Measurements from ENCODE around the gene LAMP5.

Gene LAMP5

GRCh38 chr20:9550871-9551270 is 36.5 kb downstream of the LAMP5 start:
- no peak overlapping the region for H3K4me3 ChIP-seq (ENCODE audit: low read length)
- H3K9ac ChIP-seq (ENCODE audit: low read depth, low read length), result no peak overlapping the region
- no peaks in the 10 kb centered on the region for H3K36me3 ChIP-seq (ENCODE audit: insufficient read depth, low read depth, low read length)
- H3K27me3 ChIP-seq (ENCODE audit: insufficient read depth, low read length), result no peaks in the 10 kb centered on the region
- H3K4me1 ChIP-seq (ENCODE audit: insufficient read depth, low read length), result no peaks in the 10 kb centered on the region
- H3K9me3 ChIP-seq (ENCODE audit: insufficient read depth, low read depth, low read length), result no peaks in the 10 kb centered on the region
- H3K27ac ChIP-seq (ENCODE audit: low read length), result no peak overlapping the region

- Histone ChIP-seq H3K36me3 (ENCODE audit: insufficient read depth, low read depth, low read length) (no peaks in the 10 kb centered on the region), H3K4me3 (ENCODE audit: low read length) (no peak overlapping the region), H3K9ac (ENCODE audit: low read depth, low read length) (no peak overlapping the region), H3K4me1 (ENCODE audit: insufficient read depth, low read length) (no peaks in the 10 kb centered on the region), H3K27me3 (ENCODE audit: insufficient read depth, low read length) (no peaks in the 10 kb centered on the region), H3K9me3 (ENCODE audit: insufficient read depth, low read depth, low read length) (no peaks in the 10 kb centered on the region), H3K27ac (ENCODE audit: low read length) (no peak overlapping the region)
Measured at GRCh38 chr20:9551808-9552550, 37.6 kb downstream of the LAMP5 start.

- Histone ChIP-seq H3K27ac (ENCODE audit: low read length) (no peak overlapping the region), H3K9ac (ENCODE audit: low read depth, low read length) (no peak overlapping the region), H3K9me3 (ENCODE audit: insufficient read depth, low read depth, low read length) (no peaks in the 10 kb centered on the region), H3K27me3 (ENCODE audit: insufficient read depth, low read length) (no peaks in the 10 kb centered on the region), H3K4me1 (ENCODE audit: insufficient read depth, low read length) (no peaks in the 10 kb centered on the region), H3K4me3 (ENCODE audit: low read length) (no peak overlapping the region), H3K36me3 (ENCODE audit: insufficient read depth, low read depth, low read length) (no peaks in the 10 kb centered on the region)
Measured at GRCh38 chr20:9555781-9556180, 41.4 kb downstream of the LAMP5 start.

- no peak overlapping the region for H3K4me3 ChIP-seq (ENCODE audit: low read length)
- H3K27ac ChIP-seq (ENCODE audit: low read length), result no peak overlapping the region
- no peaks in the 10 kb centered on the region for H3K36me3 ChIP-seq (ENCODE audit: insufficient read depth, low read depth, low read length)
- no peaks in the 10 kb centered on the region for H3K9me3 ChIP-seq (ENCODE audit: insufficient read depth, low read depth, low read length)
- no peaks in the 10 kb centered on the region for H3K27me3 ChIP-seq (ENCODE audit: insufficient read depth, low read length)
- H3K4me1 ChIP-seq (ENCODE audit: insufficient read depth, low read length), result no peaks in the 10 kb centered on the region
- no peak overlapping the region for H3K9ac ChIP-seq (ENCODE audit: low read depth, low read length)
Measured at GRCh38 chr20:9557411-9557810, 43.0 kb downstream of the LAMP5 start.

DNA sequence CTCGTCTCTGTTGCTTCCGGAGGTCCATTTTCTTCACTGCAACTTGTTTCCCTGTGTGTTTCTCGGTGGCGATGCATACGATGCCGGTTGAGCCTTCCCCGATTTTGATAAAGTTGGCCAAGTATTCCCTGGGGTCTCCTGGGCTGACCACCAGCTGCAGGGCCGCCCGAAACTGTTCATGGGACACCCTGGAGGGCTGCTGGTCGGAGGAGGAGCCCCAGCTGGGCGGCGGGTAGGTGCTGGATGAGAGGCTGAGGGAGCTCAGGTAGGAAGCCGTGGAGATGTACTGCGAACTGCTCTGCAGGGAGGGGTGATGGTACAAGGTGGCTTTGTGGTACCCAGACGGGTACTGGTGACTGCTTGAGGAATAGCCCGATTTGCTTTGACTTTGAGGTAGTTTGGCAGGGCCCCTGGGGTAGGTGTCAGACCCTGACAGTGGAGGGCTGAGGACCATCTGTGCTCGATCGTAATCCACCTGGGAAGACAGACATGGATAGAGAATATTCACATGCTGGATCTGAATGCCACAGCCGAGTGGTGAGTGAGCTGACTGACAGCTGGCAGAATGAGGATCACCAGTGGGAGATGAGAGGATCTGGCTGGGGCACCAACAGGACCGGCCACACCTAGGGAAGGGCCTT is 51.6 kb downstream of the LAMP5 start:
- H3K4me1 ChIP-seq (ENCODE audit: insufficient read depth, low read length), result peaks cover 4% of the 10 kb centered on the region; the same call in 1 of the 2 replicates
- H3K27ac ChIP-seq (ENCODE audit: low read length), result no peak overlapping the region
- no peaks in the 10 kb centered on the region for H3K36me3 ChIP-seq (ENCODE audit: insufficient read depth, low read depth, low read length)
- no peak overlapping the region for H3K9ac ChIP-seq (ENCODE audit: low read depth, low read length)
- H3K27me3 ChIP-seq (ENCODE audit: insufficient read depth, low read length), result peaks cover 8% of the 10 kb centered on the region
- H3K4me3 ChIP-seq (ENCODE audit: low read length), result no peak overlapping the region
- H3K9me3 ChIP-seq (ENCODE audit: insufficient read depth, low read depth, low read length), result no peaks in the 10 kb centered on the region

GRCh38 chr20:9566977-9567376 is 52.6 kb downstream of the LAMP5 start:
- no peak overlapping the region for H3K27ac ChIP-seq (ENCODE audit: low read length)
- no peak overlapping the region for H3K9ac ChIP-seq (ENCODE audit: low read depth, low read length)
- H3K9me3 ChIP-seq (ENCODE audit: insufficient read depth, low read depth, low read length), result no peaks in the 10 kb centered on the region
- H3K4me1 ChIP-seq (ENCODE audit: insufficient read depth, low read length), result peaks cover 10% of the 10 kb centered on the region; the same call in 1 of the 2 replicates
- H3K27me3 ChIP-seq (ENCODE audit: insufficient read depth, low read length), result peaks cover 15% of the 10 kb centered on the region
- H3K36me3 ChIP-seq (ENCODE audit: insufficient read depth, low read depth, low read length), result no peaks in the 10 kb centered on the region
- no peak overlapping the region for H3K4me3 ChIP-seq (ENCODE audit: low read length)

DNA sequence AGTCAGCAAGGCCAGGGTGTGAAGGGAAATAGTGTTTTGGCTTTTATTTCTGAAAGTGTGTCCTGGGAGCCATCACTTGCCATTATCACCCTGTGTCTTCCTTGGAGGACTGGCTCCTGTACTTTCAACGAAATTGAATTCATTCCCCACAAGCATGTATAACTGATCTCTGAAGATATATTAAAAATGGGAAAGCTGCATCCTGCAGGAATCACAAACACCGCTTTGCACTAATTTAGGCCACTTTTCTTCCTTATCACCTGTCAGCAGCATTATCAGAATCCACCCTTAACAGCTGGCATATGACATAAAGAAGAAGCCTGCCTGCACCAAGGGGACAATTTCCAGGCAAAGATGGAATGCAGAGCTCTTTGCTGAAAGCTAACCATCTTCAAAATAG is 56.2 kb downstream of the LAMP5 start:
- Histone ChIP-seq H3K9ac (ENCODE audit: low read depth, low read length) (no peak overlapping the region), H3K27me3 (ENCODE audit: insufficient read depth, low read length) (peaks cover 41% of the 10 kb centered on the region), H3K9me3 (ENCODE audit: insufficient read depth, low read depth, low read length) (no peaks in the 10 kb centered on the region), H3K4me1 (ENCODE audit: insufficient read depth, low read length) (peaks cover 43% of the 10 kb centered on the region), H3K27ac (ENCODE audit: low read length) (no peak overlapping the region), H3K36me3 (ENCODE audit: insufficient read depth, low read depth, low read length) (no peaks in the 10 kb centered on the region), H3K4me3 (ENCODE audit: low read length) (no peak overlapping the region)

- Histone ChIP-seq H3K9ac (ENCODE audit: low read depth, low read length) (no peak overlapping the region; the same call in 1 of the 2 replicates), H3K27me3 (ENCODE audit: insufficient read depth, low read length) (peaks cover 49% of the 10 kb centered on the region), H3K36me3 (ENCODE audit: insufficient read depth, low read depth, low read length) (no peaks in the 10 kb centered on the region), H3K27ac (ENCODE audit: low read length) (peak overlapping the region; percentile 79), H3K9me3 (ENCODE audit: insufficient read depth, low read depth, low read length) (no peaks in the 10 kb centered on the region), H3K4me1 (ENCODE audit: insufficient read depth, low read length) (peaks cover 48% of the 10 kb centered on the region), H3K4me3 (ENCODE audit: low read length) (no peak overlapping the region)
Measured at GRCh38 chr20:9571783-9572182, 57.4 kb downstream of the LAMP5 start.

- peaks cover 55% of the 10 kb centered on the region for H3K4me1 ChIP-seq (ENCODE audit: insufficient read depth, low read length)
- H3K27ac ChIP-seq (ENCODE audit: low read length), result peak overlapping the region; percentile 79
- H3K4me3 ChIP-seq (ENCODE audit: low read length), result peak overlapping the region; percentile 47
- no peaks in the 10 kb centered on the region for H3K36me3 ChIP-seq (ENCODE audit: insufficient read depth, low read depth, low read length)
- peaks cover 49% of the 10 kb centered on the region for H3K27me3 ChIP-seq (ENCODE audit: insufficient read depth, low read length)
- peak overlapping the region; percentile 29; the same call in 1 of the 2 replicates for H3K9ac ChIP-seq (ENCODE audit: low read depth, low read length)
- no peaks in the 10 kb centered on the region for H3K9me3 ChIP-seq (ENCODE audit: insufficient read depth, low read depth, low read length)
Measured at GRCh38 chr20:9572670-9573069, 58.3 kb downstream of the LAMP5 start.

DNA sequence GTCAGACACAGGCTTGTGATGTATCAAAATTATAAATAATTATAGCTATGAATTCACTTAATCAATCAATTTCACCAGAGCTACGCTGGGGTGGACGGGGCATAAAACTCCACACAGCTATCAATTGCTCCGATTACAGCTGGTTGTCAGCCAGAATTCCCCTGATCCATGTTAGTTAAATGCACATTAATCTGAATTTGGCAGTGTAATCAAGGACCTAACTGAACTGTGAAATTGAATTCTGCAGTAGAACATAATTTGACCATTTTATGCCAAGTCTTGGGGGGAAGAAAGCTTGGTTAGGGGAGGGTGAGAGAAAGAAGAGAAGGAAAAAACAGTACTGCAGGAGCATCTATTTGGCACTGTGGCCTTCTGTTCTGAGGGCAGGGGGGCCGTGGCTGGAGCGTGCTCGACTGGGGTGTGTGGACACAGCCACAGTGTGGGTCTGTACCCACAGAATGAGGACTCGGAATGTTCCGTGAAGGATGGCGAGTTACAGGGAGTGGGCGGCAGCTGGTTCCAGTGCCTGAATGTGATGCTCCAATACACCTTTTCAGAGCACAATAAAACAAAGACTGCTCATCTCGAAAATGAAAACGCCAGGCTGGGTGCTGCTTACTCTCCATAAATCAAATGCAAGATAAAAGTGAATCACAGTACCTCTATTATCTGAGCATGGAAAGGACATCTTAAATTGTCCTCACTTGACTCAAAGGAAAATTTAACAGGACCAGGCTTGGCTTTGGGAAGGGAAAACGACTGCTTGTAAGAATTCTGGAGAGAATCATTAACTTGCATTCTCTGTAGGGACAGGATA is 59.2 kb downstream of the LAMP5 start:
- H3K9ac ChIP-seq (ENCODE audit: low read depth, low read length), result peak overlapping the region; percentile 49; the same call in 1 of the 2 replicates

GRCh38 chr20:9574181-9574580 is 59.8 kb downstream of the LAMP5 start:
- H3K36me3 ChIP-seq (ENCODE audit: insufficient read depth, low read depth, low read length), result no peaks in the 10 kb centered on the region
- H3K9ac ChIP-seq (ENCODE audit: low read depth, low read length), result peak overlapping the region; percentile 49; the same call in 1 of the 2 replicates
- no peak overlapping the region for H3K27ac ChIP-seq (ENCODE audit: low read length)
- no peaks in the 10 kb centered on the region for H3K9me3 ChIP-seq (ENCODE audit: insufficient read depth, low read depth, low read length)
- H3K4me3 ChIP-seq (ENCODE audit: low read length), result peak overlapping the region; percentile 31; the same call in 1 of the 2 replicates
- peaks cover 49% of the 10 kb centered on the region for H3K27me3 ChIP-seq (ENCODE audit: insufficient read depth, low read length)
- H3K4me1 ChIP-seq (ENCODE audit: insufficient read depth, low read length), result peaks cover 55% of the 10 kb centered on the region

More for the DNA sequence above, 59.2 kb downstream of the LAMP5 start:
- Histone ChIP-seq H3K9me3 (ENCODE audit: insufficient read depth, low read depth, low read length) (no peaks in the 10 kb centered on the region), H3K27ac (ENCODE audit: low read length) (no peak overlapping the region), H3K36me3 (ENCODE audit: insufficient read depth, low read depth, low read length) (no peaks in the 10 kb centered on the region), H3K4me1 (ENCODE audit: insufficient read depth, low read length) (peaks cover 55% of the 10 kb centered on the region), H3K4me3 (ENCODE audit: low read length) (peak overlapping the region; percentile 31; the same call in 1 of the 2 replicates), H3K27me3 (ENCODE audit: insufficient read depth, low read length) (peaks cover 49% of the 10 kb centered on the region)

Data from iPS-20b (cell line).